Breast epithelium (tissue), 4 donors: ENCODE data around the gene MRTFB. TPM values are rescaled to one million over a fixed set of nuclear protein-coding genes. Genes with fewer than 3 reads are reported as not detected.

Experiments used
- DNase-seq, 2 donors: peaks; one replicate each; pipeline ENCODE4 v3.0.0-alpha.2; 2019; ENCODE audit warnings: low spot score in 2 of 2
- H3K27ac ChIP-seq, 2 donors: fragments of 200-600 bp; sonication (generic) in 1 of 2; one replicate each; pipeline ENCODE4 v1.5.1; 2016 to 2019; ENCODE audit warnings: mild to moderate bottlenecking in 1 of 2
- H3K27me3 ChIP-seq, 2 donors: fragments of 200-600 bp; sonication (generic) in 1 of 2; one replicate each; pipeline versions ENCODE4 v1.5.1 to v1.6.0; 2017 to 2019; ENCODE audit warnings: control low read depth in 1 of 2, mild to moderate bottlenecking in 1 of 2
- H3K36me3 ChIP-seq: fragments of 200-600 bp; one replicate; pipeline ENCODE4 v1.5.1; 2019
- H3K4me1 ChIP-seq, 2 donors: fragments of 200-600 bp; sonication (generic); one replicate each; pipeline ENCODE4 v1.5.1; 2016 to 2019; ENCODE audit warnings: control low read depth in 1 of 2
- H3K4me3 ChIP-seq, 3 donors: fragments of 200-600 bp; sonication (generic); 1 replicate in 2 of 3; 2 replicates in 1 of 3; pipeline ENCODE4 v1.5.1; 2016 to 2019; ENCODE audit warnings: mild to moderate bottlenecking in 3 of 3, moderate library complexity in 2 of 3
- H3K9me3 ChIP-seq, 2 donors: fragments of 200-600 bp; sonication (generic) in 1 of 2; one replicate each; pipeline ENCODE4 v1.5.1; 2016 to 2019; ENCODE audit warnings: control low read depth in 1 of 2
- CTCF ChIP-seq, 3 donors: fragments of 450-650 bp; IDR thresholded peaks; one replicate each; pipeline ENCODE4 v1.5.1; 2016 to 2017; ENCODE audit warnings: antibody characterized with exemption in 3 of 3, mild to moderate bottlenecking in 3 of 3, moderate library complexity in 3 of 3
- POLR2A ChIP-seq: fragments of 450-650 bp; IDR thresholded peaks from one replicate; pipeline ENCODE4 v1.6.1; 2016; ENCODE audit warnings: antibody characterized with exemption, mild to moderate bottlenecking, moderate library complexity
- POLR2AphosphoS5 ChIP-seq, 3 donors: sonication (generic); formaldehyde crosslinking; IDR thresholded peaks; one replicate each; pipeline ENCODE4 v1.6.1; 2017; ENCODE audit warnings: antibody characterized with exemption in 3 of 3
- intact Hi-C: fragments of 100-400 bp; cut with DNase I; formaldehyde crosslinking; loops from one replicate; pipeline ENCODE4 v1.15.1; 2023; ENCODE audit warnings: low total_unique reads
- total RNA-seq, 3 donors: library from RNA; depleted of rRNA; stranded (reverse); fragments of >200 nt; gene quantifications; one replicate each; pipeline ENCODE4 v1.1.0, GENCODE V29; 2016

The MRTFB gene
- total RNA-seq, 3 donors from 2014 or later: 49.9 to 115 (median 83.6) TPM

- intact Hi-C loops: no loop called here
- no peaks in the 10 kb centered on the region for H3K4me1 ChIP-seq
- no peak overlapping the region for H3K27ac ChIP-seq
- peaks cover 32% of the 10 kb centered on the region for H3K36me3 ChIP-seq
- no peak overlapping the region for H3K4me3 ChIP-seq
- no peaks in the 10 kb centered on the region for H3K9me3 ChIP-seq
- no peaks in the 10 kb centered on the region for H3K27me3 ChIP-seq
- no peak for TF ChIP-seq POLR2A
- TF ChIP-seq CTCF (IDR thresholded peaks at IDR 0.05): no peak
- TF ChIP-seq POLR2AphosphoS5 (IDR thresholded peaks at IDR 0.05): no peak
- no peak for DNase-seq
These were observed 191.9 kb downstream of the MRTFB start for GRCh38 chr16:14263011-14263410.

GRCh38 chr16:14263769-14264168 is 192.7 kb downstream of the MRTFB start:
- Histone ChIP-seq H3K27ac (no peak overlapping the region), H3K36me3 (peaks cover 24% of the 10 kb centered on the region), H3K4me3 (no peak overlapping the region), H3K9me3 (no peaks in the 10 kb centered on the region), H3K4me1 (no peaks in the 10 kb centered on the region), H3K27me3 (no peaks in the 10 kb centered on the region)
- intact Hi-C loops: loop anchor here (1.0 kb wide), 1 partner anchor 10 kb away; no protein-coding TSS in a partner anchor
- TF ChIP-seq CTCF (IDR thresholded peaks at IDR 0.05): no peak
- TF ChIP-seq POLR2A: no peak
- no peak for TF ChIP-seq POLR2AphosphoS5 (IDR thresholded peaks at IDR 0.05)
- no peak for DNase-seq

- no peak for DNase-seq
- Histone ChIP-seq H3K27ac (no peak overlapping the region), H3K27me3 (no peaks in the 10 kb centered on the region), H3K36me3 (peaks cover 24% of the 10 kb centered on the region), H3K9me3 (peaks cover 0 to 2% of the 10 kb centered on the region in 2 donors), H3K4me3 (no peak overlapping the region), H3K4me1 (no peaks in the 10 kb centered on the region)
- intact Hi-C loops: loop anchor here (1.0 kb wide), 1 partner anchor 9 kb away; no protein-coding TSS in a partner anchor
- TF ChIP-seq CTCF (IDR thresholded peaks at IDR 0.05) (no peak), POLR2A (no peak), POLR2AphosphoS5 (IDR thresholded peaks at IDR 0.05) (no peak)
These were observed 193.3 kb downstream of the MRTFB start for GRCh38 chr16:14264327-14264943.

GRCh38 chr16:14268073-14268472 is 197.0 kb downstream of the MRTFB start:
- H3K27ac ChIP-seq: no peak overlapping the region
- H3K4me3 ChIP-seq: no peak overlapping the region
- DNase-seq: no peak
- H3K4me1 ChIP-seq: no peaks in the 10 kb centered on the region
- peaks cover 10% of the 10 kb centered on the region for H3K36me3 ChIP-seq
- H3K9me3 ChIP-seq: peaks cover 0 to 14% of the 10 kb centered on the region in 2 donors
- intact Hi-C loops: no loop called here
- no peaks in the 10 kb centered on the region for H3K27me3 ChIP-seq
- no peak for TF ChIP-seq POLR2AphosphoS5 (IDR thresholded peaks at IDR 0.05)

GRCh38 chr16:14275934-14276333 is 204.8 kb downstream of the MRTFB start:
- no peak for DNase-seq
- intact Hi-C loops: no loop called here
- H3K36me3 ChIP-seq: no peaks in the 10 kb centered on the region

More at GRCh38 chr16:14275934-14276333, 204.8 kb downstream of the MRTFB start:
- H3K4me1 ChIP-seq: no peaks in the 10 kb centered on the region
- no peak overlapping the region for H3K4me3 ChIP-seq
- no peak for TF ChIP-seq POLR2A
- TF ChIP-seq CTCF (IDR thresholded peaks at IDR 0.05): no peak
- no peak for TF ChIP-seq POLR2AphosphoS5 (IDR thresholded peaks at IDR 0.05)
- H3K27me3 ChIP-seq: no peaks in the 10 kb centered on the region
- no peaks in the 10 kb centered on the region for H3K9me3 ChIP-seq
- H3K27ac ChIP-seq: no peak overlapping the region
